Smooth muscle cell (in vitro differentiated cells): ENCODE measurements around the gene OCSTAMP. TPM values are rescaled to one million over a fixed set of nuclear protein-coding genes. Genes with fewer than 3 reads are reported as not detected.

Source experiments
- DNase-seq: peaks from one replicate; lab custom pipeline; 2025; ENCODE audit not compliant: unreplicated experiment; lab: John Stamatoyannopoulos, UW
- H2AFZ ChIP-seq: fragments of 200-600 bp; sonication (generic); 2 replicates; pipeline ENCODE4 v1.6.0; 2016; ENCODE audit warnings: antibody characterized with exemption, low read depth, mild to moderate bottlenecking
- H3F3A ChIP-seq: fragments of 200-600 bp; sonication (generic); 2 replicates; pipeline ENCODE4 v1.6.0; 2017; ENCODE audit warnings: antibody characterized with exemption, low read depth
- H3K27ac ChIP-seq: fragments of 200-600 bp; sonication (generic); 2 replicates; pipeline ENCODE4 v1.5.1; 2016; ENCODE audit warnings: low read depth, mild to moderate bottlenecking
- H3K27me3 ChIP-seq: fragments of 200-600 bp; sonication (generic); 2 replicates; pipeline ENCODE4 v1.6.1; 2016; ENCODE audit warnings: low read depth, mild to moderate bottlenecking
- H3K36me3 ChIP-seq: fragments of 200-600 bp; sonication (generic); 2 replicates; pipeline ENCODE4 v1.5.1; 2016; ENCODE audit warnings: low read depth
- H3K4me1 ChIP-seq: fragments of 200-600 bp; sonication (generic); 2 replicates; pipeline ENCODE4 v1.5.1; 2016; ENCODE audit warnings: low read depth
- H3K4me2 ChIP-seq: fragments of 200-600 bp; sonication (generic); 2 replicates; pipeline ENCODE4 v1.6.0; 2016; ENCODE audit warnings: mild to moderate bottlenecking
- H3K4me3 ChIP-seq: fragments of 200-600 bp; sonication (generic); 2 replicates; pipeline ENCODE4 v1.5.1; 2016; ENCODE audit warnings: mild to moderate bottlenecking
- H3K79me2 ChIP-seq: fragments of 200-600 bp; sonication (generic); 2 replicates; pipeline ENCODE4 v1.6.0; 2016; ENCODE audit warnings: low read depth, mild to moderate bottlenecking
- H3K9ac ChIP-seq: fragments of 200-600 bp; sonication (generic); 2 replicates; pipeline ENCODE4 v1.6.0; 2016; ENCODE audit warnings: low read depth
- H3K9me3 ChIP-seq: fragments of 200-600 bp; sonication (generic); replicated peaks from 2 replicates; pipeline ENCODE4 v1.5.1; 2016; ENCODE audit warnings: low read depth
- H4K20me1 ChIP-seq: fragments of 200-600 bp; sonication (generic); 2 replicates; pipeline ENCODE4 v1.6.0; 2016; ENCODE audit warnings: low read depth
- WGBS: methylation state at CpG from one replicate; pipeline ENCODE4 v1.1.7; 2016; ENCODE audit warnings: low lambda C conversion rate; 5-methylcytosine and 5-hydroxymethylcytosine counted together
- polyA plus RNA-seq: library from polyadenylated mRNA; unstranded; fragments of >200 nt; fragmentation: Nextera tagmentation; extraction: Ambion mirVana; gene quantifications from 2 replicates; pipeline ENCODE4 v1.2.1, GENCODE V29; 2016
- total RNA-seq: library from RNA; depleted of rRNA; stranded (reverse); fragments of >200 nt; gene quantifications from 2 replicates; pipeline ENCODE4 v1.2.3, GENCODE V29; 2014
- TF ChIP-seq, protein P1 (sequence below): fragments of 200-600 bp; sonication (generic); IDR thresholded peaks from 2 replicates; pipeline ENCODE4 v1.5.1; 2017; ENCODE audit warnings: borderline replicate concordance, mild to moderate bottlenecking, antibody characterized with exemption; ENCODE audit not compliant: insufficient read depth, poor library complexity, severe bottlenecking

OCSTAMP gene
- total and polyA plus RNA-seq, 2 experiments from 2014 or later: not detected

DNA sequence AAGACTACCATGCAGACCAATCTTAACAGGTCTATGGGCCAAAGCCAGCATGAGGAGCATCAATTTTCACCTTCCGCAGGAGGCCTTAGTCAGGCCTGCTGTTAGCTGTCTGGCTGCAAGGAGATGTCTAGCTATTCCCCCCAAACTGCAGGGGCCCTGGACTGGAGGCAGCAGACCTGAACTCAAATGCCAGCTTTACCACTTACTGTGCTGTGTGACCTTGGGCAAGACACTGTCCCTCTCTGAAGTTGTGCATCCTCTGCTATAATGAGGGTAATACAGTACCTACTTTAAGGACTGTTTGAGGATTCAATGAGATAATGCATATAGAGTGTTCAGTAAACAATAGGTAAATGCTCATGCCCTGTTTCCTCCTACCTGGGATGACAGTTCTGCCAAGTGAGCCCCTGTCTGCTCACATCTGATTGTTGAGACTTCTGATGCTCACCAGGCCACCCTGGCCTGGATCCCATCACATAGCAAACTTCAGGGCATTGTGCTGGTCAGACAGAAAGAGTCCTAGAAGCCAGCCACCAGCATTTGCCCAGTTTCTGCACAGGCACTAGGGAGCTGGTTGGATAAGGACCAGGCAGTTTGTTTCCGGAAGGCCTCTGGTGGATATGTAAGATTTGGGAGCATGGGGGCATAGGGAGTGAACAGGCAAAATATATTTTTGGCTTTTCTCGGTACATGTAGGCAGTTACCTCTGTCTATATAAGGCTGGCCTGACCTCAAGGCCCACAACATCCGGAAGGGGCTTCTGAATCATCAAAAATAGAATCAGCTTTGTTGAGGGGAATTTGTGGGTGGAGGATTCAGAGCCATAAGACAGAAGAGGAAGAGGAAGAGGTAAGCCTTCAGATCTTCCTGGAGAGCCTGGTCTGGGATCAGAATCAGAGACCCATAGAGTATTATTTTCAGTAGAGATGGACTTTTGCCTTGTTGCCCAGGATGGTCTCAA is 2.3 kb upstream of the OCSTAMP start:
- no peak overlapping the region for H2AFZ ChIP-seq
- no peak overlapping the region for H3K9ac ChIP-seq
- H3K36me3 ChIP-seq: no peaks in the 10 kb centered on the region
- H3K4me1 ChIP-seq: no peaks in the 10 kb centered on the region
- no peaks in the 10 kb centered on the region for H3K79me2 ChIP-seq
- no peak overlapping the region for H3K27ac ChIP-seq
- H3K27me3 ChIP-seq: no peaks in the 10 kb centered on the region
- H4K20me1 ChIP-seq: no peaks in the 10 kb centered on the region
- no peak overlapping the region for H3K4me2 ChIP-seq
- DNase-seq: no peak
- WGBS: 83% methylated on average over 4 of the region's 4 CpGs
- no peaks in the 10 kb centered on the region for H3F3A ChIP-seq
- no peaks in the 10 kb centered on the region for H3K9me3 ChIP-seq
- H3K4me3 ChIP-seq: no peak overlapping the region
- TF ChIP-seq, protein P1, sequence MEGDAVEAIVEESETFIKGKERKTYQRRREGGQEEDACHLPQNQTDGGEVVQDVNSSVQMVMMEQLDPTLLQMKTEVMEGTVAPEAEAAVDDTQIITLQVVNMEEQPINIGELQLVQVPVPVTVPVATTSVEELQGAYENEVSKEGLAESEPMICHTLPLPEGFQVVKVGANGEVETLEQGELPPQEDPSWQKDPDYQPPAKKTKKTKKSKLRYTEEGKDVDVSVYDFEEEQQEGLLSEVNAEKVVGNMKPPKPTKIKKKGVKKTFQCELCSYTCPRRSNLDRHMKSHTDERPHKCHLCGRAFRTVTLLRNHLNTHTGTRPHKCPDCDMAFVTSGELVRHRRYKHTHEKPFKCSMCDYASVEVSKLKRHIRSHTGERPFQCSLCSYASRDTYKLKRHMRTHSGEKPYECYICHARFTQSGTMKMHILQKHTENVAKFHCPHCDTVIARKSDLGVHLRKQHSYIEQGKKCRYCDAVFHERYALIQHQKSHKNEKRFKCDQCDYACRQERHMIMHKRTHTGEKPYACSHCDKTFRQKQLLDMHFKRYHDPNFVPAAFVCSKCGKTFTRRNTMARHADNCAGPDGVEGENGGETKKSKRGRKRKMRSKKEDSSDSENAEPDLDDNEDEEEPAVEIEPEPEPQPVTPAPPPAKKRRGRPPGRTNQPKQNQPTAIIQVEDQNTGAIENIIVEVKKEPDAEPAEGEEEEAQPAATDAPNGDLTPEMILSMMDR: no peak

DNA sequence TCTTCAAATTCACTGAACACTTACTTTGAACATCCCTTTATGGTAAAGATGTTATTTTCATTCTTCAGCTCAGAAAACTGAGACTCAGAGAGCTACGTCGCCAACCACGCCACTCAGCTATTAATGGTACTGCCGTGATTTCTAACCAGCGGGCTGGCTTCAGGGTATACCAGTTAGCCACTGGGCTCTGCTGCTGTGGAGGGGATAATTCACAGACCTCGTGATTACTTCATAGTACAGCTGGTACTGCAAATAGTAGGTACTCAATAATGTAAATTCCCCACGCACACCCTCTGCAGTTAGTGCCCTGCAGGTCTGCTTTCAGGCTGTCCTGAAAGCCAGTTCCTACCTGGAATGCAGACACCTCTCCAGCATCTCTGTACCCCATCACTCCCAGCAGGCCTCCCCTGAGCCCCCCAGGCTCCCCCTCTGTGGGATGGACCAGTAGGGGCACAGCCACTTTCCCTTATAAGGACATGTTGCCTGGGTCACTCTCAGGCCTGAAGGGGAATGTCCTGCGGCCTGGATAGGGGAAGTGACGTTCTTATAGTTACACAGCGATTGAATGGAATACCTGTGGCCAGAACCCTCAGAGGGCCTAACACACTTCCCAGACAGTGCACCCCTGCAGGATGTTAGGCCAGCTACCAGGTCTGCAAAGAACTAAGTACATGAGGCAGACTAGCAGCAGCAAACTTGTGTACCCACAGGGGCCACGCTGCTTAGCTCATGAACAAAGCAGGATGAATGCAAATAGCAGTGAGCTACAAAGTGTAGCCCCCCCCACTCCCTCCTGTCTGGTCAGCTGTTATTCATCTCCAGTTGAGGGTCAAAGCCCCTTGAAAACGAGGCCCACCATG is 1.3 kb upstream of the OCSTAMP start:
- H3K4me3 ChIP-seq: no peak overlapping the region
- no peaks in the 10 kb centered on the region for H3F3A ChIP-seq
- H2AFZ ChIP-seq: no peak overlapping the region
- no peak overlapping the region for H3K4me2 ChIP-seq
- no peaks in the 10 kb centered on the region for H3K27me3 ChIP-seq
- H3K36me3 ChIP-seq: no peaks in the 10 kb centered on the region
- H3K79me2 ChIP-seq: no peaks in the 10 kb centered on the region
- no peaks in the 10 kb centered on the region for H4K20me1 ChIP-seq
- no peak overlapping the region for H3K9ac ChIP-seq
- 71% methylated on average over 12 of the region's 12 CpGs for WGBS
- H3K4me1 ChIP-seq: no peaks in the 10 kb centered on the region
- DNase-seq: no peak
- H3K9me3 ChIP-seq: no peaks in the 10 kb centered on the region
- TF ChIP-seq, protein P1: no peak
- H3K27ac ChIP-seq: no peak overlapping the region

DNA sequence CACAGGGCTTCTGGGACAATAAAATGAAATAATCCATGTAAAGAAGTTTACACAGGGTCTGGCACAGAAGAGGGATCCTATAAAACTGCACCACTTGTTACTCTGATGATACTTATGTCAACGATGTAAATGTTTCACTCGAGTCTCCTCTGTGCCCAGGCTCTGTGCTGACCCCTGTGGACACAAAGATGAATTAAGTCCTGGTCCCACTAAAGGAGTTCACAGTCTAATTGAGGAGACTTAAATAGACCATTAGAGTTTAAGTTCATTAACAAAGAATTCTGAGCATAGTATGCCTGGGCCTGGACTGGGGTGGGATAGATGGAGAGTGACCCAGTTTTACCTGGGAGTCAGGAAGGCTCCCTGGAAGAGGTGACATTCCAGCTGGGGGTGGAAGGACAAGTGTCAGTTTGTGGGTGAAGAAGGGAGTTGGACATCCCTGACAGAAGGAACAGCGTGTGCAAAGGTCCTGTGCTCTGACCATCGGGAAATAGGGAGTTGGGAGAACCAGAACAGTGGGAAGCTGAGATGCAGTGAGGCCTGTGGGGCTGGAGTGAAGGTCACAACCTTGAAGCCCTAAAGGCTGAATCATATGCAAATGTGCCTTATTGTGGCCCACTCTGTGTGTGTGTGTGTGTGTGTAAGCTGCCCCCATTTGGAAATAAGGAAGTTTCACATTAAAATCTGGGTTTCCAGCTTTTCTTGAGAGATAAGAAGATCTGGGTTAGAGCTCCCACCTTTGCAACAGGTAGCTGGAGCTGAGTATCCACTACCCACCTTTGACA is 1.1 kb downstream of the OCSTAMP start:
- TF ChIP-seq, protein P1: no peak
- no peak overlapping the region for H2AFZ ChIP-seq
- H3K9ac ChIP-seq: no peak overlapping the region
- no peaks in the 10 kb centered on the region for H3K4me1 ChIP-seq
- 89% methylated on average over 4 of the region's 4 CpGs for WGBS
- no peaks in the 10 kb centered on the region for H3F3A ChIP-seq
- DNase-seq: no peak
- H3K79me2 ChIP-seq: no peaks in the 10 kb centered on the region
- no peaks in the 10 kb centered on the region for H3K36me3 ChIP-seq
- no peaks in the 10 kb centered on the region for H3K27me3 ChIP-seq
- no peaks in the 10 kb centered on the region for H4K20me1 ChIP-seq
- H3K4me2 ChIP-seq: no peak overlapping the region
- no peak overlapping the region for H3K27ac ChIP-seq
- H3K9me3 ChIP-seq: no peaks in the 10 kb centered on the region
- H3K4me3 ChIP-seq: no peak overlapping the region
